Cerebellar nuclear complex (tissue), 1 donor: Measurements from ENCODE around the gene GAL3ST1.
"Not testable (repeated sequence)": the region's sequence is repeated elsewhere in the genome, so short reads cannot be mapped to it uniquely, and the experiment has no call there.

ENCODE experiments used
- DNase-seq, 2 experiments: peaks; one replicate each; lab custom pipeline; 2025; lab: John Stamatoyannopoulos, UW

Gene GAL3ST1

DNA sequence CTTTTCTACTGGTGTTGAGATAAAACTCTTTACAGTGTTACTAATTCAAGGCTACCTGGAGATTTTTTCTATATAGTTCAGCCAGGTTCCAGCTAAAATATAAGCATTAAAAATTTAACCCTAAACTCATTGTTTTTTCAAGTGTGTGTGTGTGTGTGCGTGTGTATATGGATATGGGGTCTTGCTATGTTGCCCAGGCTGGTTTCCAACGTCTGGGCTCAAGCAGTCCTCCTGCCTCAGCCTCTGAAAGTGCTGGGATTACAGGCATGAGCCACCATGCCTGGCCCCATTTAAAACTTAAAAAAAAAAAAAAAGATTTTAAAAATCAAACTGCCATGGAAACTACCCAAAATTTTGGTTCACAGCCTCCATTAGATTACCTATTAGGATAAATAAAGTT, 21.7 kb upstream of the GAL3ST1 start:
- DNase-seq = no peak

DNA sequence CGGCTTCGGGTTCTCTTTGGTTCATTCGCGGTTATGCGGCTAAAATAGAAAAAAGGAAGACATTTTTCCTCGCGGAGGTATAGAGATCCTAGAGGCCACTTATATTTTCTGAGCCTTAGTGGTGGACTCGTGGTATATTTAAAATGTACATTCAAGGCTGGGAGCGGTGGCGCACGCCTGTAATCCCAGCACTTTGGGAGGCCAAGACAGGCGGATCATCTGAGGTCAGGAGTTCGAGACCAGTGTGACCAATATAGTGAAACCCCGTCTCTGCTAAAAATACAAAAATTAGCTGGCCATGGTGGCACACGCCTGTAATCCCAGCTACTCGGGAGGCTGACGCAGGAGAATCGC, 17.9 kb upstream of the GAL3ST1 start:
- not testable (repeated sequence) for DNase-seq

DNA sequence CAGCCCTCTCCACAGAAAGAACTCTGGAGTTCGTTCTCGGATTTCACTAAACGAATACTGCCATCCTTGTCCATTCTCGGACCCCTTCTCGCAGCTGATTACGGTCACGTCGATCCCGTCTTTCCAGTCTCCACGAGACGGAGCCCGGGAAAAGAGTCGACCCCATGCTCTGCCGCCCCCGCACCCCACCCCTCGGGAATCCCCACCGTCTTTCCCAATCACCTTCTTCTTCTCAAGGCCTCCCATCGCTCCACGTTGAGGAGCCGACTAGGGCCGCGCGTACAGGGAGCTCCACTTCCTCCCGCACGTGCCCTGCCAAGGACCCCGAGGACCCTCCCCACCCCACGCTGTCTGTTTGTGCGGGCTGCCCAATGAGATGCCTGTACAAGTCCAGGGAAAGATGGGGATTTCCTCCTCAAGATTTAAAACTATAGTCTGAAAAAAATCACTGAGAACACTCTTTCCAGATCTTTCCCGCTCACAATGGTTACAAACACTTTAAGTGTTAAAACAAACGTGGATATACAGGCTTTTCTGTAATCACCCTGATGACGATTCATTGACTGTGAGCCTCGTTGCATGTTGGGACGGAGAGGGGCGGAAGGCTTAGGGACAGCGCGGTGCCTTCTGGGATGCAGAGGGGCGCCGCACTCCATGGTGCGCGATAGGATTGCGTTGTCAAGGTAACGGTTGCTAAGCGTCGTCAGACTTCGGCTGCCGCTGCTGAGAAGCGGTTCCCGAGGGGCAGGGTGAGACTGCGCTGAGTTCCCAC, 17.3 kb upstream of the GAL3ST1 start, which contains the start of gene PES1:
TSS of gene PES1 (minus strand) at position 323 of the 772 bp plus-strand sequence. CDS start at position 246, 77 bp downstream.
- peak; percentile 56 to 92 for DNase-seq

DNA sequence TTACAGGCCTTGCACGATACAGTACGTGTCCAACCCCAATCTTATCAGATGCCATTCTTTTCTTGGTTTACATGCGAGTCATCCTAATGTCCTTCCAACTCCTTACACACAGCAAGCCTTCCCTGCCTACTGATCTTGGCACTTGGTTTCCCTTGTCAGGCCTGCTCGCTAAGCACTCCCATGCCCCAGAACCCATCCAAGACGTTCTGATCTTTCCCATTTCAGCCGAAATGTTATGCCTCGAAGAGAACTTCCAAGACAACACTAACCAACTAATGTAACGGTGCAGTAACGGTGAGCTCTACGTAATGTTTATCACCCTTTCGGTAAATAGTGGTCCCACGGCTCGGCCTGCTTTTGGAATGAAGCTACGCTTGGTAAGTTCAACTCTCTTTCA, 16.7 kb upstream of the GAL3ST1 start:
- no peak for DNase-seq

DNA sequence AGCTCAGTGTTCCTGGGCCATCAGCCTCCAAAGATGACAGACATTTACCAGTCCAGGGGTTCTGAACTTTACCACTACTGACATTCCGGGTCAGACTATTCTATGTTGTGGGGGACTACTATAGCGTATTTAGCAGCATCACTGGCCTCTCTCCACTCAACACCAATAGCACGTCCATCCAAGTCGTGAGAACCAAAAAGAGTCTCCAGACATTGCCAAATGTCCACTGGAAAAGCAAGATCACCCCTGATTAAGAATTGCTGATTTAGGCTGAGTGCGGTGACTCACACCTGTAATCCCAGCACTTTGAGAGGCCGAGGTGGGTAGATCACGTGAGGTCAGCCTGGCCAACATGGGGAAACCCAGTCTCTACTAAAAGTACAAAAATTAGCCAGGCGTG, 11.9 kb upstream of the GAL3ST1 start:
- DNase-seq = no peak

DNA sequence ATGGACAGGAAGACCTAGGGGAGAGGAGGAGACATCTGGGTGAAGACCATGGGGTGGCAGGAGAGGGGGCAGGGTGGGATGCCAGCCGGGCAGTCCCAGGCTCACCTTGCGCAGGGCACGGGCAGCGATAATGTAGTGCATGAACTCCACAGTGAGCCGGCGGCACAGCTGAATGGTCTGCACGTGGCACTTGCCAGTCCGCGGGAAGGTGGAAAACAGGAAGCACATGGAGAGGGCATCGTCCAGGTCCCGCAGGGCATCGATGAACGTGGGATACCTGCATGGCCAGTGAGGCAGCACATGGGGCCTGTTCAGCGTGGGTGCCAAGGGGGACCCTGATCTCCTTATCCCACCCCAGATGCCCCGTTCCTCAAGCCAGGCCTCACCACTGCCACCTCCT, 10.0 kb upstream of the GAL3ST1 start:
- DNase-seq = no peak

DNA sequence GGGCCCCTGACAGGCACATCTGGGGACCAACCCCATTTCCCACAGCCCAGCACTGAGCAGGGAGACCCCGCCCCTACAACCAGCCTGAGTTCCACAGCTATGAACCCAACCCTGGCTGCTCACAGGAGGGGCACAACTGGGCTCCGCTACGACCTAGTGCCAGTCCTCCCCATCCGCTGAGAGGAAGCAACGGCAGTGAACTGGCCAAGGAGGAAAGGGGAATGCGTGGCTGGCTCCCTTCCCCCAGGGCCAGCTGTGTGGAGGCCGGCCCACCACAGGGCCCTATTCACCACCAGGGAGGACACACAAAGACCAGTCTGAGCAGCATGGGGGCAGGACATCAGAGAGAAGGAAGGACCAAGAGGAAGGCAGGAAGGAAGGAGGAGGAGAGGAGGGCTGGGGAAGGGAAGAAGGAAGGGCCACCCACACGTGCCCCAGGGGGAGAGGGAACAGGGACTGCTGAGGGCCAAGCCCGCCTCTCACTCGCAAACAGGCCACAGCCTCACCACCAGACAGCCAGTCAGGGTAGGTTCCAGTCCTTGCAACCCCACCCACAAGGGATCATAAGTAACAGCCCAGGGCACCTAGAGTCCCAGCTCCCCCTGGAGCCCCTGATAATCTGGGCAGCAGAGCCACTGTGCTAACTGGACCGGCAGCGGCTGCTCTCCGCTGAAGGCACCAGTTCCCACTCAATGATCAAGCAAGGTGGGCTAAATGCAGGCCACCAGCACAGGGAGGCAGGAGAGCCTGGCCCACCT, 8.5 kb upstream of the GAL3ST1 start:
- no peak for DNase-seq

DNA sequence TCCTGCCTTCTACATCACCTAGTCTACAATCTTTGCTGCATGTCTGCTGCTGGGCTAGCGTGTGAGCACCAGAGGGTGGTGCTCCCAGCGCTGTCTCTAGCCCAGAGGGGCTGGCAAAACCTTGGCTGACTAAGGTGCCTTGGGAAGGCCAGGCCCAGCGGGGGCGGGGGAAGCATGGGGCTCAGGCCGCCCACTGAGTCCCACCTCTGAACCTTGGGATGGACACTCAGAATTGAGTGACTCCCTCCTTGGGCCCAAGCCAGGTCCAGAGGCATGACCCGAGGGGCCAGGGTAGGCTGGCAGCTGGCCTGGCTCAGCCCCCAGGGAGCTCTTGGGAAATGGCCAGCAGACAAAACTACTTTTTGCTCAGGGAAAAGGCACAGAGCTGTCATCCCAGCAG, 7.6 kb upstream of the GAL3ST1 start:
- DNase-seq = no peak

DNA sequence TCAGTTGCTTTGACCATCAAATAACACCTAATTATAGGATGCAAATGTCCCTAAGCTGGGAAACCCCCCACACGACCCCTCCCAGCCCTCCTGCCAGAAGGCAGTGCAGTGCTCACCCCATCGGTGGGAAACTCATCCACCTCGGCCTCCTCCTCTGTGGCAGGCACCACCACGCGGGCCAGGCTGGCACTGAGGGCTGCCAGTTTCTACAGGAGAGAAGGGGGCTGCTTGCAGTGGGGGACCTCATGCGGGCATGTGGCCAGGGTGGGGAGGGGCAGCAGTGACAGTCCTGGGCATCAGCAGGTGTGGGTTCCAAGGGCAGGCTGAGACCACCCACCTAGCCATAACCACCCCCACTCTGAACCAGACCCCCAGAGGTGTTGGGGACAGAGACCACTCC, 6.4 kb upstream of the GAL3ST1 start:
- no peak for DNase-seq

DNA sequence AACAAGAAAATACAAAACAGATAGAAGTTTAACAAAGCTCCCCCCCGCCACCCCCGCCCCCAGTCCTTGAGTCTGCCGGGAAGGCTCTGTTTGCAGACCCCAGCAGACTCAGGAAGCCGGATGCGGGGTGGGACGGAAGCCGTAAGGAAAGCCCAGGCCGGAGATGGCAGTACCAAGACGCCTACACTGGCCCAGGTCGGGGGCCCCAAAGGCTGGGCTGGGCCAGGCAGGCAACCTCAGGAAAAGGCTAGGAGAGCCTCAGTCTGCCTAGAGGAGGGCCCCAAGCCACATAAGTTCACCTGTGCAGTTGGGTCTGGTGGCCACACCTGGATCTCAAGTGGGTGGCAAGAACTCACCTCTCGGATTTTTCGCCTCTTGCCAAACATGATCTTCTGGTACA, 4.0 kb upstream of the GAL3ST1 start:
- no peak for DNase-seq

DNA sequence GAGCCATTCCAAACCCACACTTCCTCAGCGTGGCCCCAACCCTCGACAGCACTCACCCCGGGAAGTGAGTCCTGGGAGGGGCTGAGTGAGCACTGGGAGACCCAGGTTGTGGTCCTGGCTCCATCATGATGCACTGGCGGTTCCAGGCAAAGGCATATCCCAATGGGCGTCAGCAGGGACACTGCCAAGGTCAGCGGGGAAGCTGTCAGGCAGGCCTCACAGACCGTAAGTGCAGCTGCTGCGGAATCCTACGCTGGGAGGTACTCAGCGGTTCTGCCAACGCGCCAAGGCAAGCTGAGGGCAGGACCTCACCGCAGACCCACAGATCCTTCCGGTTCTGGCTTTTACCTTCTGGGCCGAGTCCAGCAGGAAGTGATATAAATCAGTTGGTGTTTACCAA, 1.4 kb upstream of the GAL3ST1 start:
- no peak for DNase-seq

DNA sequence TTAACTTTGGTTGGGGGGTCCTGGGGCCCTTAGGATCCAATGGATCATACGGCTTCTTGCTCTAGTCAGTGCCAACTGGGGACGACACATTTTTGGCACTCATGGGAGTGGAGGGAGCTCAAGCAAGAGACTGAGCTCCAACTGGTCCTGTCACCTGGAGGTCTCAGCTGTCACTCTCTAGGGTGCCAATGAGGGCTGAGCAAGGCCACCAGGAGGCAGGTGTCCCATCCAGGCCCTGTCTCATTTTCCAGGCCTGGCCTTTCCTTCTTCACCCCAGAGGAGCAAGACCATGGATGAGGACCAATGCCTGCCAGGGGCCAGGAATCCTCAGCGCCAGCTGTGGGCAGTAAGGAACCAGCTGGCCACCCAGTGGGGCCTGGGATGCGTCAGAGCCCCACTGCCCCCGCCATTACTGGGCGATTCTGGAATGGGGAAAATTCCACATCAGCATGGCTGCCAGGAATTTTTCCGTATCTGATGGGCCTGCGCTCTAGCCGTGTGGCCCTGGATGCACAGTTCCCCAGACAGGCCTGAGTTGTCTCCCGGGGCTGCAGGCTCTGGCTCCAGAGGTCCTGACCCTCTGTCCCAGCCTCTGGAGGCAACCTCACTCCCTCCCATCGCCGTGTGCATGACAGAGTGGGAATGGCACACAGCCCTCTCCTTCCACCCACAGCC, 669 bp upstream of the GAL3ST1 start:
- DNase-seq = no peak

DNA sequence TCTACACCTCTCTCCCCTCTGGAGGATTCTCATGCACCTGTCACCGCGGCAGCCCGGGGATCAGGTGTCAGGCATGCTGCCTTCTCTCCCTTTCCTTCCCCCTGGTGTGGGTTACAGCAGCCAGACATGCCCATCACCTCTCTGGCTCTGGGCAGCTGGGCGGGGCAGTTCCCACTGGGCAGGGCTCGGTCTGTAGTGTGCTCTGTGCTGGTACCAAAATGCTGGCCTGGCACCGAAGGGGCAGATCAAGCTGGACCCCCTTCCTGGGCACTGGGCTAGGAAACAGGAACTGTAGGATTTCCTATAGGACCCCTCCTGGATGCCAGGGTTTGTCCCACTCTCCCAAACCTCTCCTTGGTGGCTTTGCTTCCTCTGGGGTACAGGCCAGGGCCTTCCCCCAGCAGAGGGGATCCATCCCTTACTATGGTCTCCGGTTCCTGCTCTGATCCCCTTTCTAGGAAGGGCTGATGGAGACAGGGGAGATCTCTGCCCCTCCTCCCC, 821 bp downstream of the GAL3ST1 start:
- DNase-seq = no peak

DNA sequence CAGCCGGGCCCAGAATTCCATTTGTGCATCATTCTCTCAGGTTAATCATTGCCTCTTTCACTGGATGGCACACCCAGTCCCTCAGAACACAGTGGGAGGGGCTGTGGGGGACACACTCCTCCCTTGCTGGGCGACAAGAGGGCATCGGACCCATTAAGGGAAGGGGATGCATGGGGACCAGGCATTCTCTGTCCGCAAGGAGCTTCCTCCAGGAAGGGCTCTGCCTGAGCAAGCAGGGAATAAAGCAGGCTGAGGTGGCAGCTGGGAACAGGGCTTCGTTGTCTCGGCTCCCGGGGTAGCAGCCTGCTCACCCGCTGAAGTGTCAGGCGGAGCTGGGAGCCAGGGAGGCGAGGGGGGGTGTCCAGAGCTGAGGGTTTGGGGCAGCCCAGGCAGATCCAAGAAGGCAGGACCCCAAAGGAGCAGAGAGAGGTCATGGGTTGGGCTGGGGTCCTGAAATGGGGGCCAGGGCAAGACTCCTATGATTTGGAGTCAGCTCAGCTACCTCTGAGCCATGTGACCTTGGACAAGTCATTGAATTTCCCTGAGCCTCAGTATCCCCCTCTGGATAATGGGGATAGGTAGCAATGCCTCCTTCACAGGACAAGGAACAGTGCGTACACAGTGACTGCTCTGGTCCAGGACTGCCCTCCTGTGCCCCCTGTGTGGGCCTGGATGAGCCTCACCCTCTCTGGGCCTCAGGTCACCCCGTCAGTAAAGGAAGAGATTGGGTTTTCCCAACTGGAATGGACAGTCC, 1.4 kb downstream of the GAL3ST1 start:
- DNase-seq = no peak

DNA sequence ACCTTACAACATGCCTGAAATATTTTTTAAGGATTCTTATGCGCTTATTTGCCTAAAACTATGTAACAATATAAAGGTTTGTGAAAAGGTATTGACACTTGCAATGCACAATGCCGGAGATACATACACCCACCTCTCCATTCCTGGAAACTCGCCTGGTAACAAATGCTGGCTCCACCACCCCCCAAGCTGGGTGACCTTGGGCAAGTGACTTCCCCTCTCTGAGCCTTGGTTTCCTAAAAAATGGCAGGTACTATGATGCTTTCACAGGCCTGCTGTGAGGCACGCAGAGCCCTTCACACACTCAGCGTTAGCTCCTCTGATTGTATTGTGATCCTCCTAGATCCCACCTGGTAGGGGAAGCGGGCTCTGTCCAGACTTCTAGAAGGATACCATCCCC, 2.3 kb downstream of the GAL3ST1 start:
- DNase-seq = no peak

DNA sequence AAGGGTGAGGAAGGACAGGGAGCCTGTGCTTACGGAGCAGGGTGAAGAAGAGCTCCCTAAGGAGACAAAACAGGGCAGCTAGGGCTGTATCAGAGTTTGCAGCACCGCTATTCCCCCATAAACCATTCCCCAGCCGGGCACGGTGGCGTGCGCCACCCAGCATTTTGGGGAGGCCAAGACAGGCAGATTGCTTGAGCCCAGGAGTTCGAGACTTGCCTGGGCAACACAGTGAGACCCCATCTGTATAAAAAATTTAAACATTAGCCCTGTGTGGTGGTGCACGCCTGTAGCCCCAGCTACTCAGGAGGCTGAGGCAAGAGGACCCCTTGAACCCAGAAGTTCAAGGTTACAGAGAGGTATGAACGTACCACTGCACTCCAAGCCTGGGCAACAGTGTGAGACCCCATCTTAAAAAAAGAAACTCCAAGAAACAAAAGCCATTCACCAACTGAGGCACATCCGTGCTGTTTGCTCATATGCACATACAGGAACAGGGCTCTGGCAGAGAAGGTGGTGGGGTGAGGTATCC, 4.7 kb downstream of the GAL3ST1 start:
- no peak for DNase-seq

DNA sequence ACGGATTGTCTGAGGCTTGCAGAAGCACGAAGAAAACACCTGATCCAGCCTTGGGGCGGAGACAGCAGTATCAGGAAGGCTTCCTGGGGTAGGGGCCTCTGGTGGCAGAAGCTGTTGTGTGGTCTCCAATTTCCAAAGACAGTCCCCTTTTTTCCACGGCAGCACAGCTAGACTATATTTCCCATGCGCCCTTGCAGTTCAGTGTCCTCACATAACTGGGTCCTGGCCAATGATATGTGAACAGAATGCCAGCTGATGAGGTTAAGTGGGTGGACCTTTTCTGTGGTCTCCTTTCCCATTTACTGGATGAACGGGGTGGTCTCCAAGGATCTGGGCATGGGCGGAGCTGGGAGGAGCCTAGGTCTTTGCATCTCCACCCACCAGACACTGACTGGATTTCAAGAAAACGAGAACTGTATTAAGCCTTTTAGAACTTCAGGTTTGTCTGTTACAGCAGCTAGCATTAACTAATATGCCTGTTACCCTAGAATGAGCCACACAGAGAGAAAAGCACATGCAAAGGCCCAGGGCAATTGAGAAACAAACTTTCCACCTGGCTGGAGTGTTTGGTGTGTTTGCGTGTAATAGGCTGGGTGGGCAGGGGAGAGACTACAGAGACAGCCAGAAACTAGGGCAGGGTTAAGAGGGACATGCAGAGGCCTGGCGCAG, 6.2 kb downstream of the GAL3ST1 start:
- no peak for DNase-seq

DNA sequence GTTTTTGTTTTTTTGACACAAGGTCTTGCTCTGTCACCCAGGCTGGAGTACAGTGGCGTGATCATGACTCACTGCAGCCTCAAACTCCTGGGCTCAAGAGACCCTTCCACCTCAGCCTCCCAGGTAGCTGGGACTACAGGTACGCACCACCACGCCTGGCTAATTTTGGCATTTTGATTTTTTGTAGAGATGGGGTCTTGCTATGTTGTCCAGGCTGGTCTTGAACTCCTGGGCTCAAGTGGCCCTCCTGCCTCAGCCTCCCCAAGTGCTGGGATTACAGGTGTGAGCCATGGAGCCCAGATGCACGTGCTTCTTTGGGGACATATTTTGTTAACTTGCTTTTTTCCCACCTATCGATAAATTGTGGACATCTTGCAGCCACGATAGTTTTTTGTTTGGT, 7.2 kb downstream of the GAL3ST1 start:
- DNase-seq = not testable (repeated sequence)

DNA sequence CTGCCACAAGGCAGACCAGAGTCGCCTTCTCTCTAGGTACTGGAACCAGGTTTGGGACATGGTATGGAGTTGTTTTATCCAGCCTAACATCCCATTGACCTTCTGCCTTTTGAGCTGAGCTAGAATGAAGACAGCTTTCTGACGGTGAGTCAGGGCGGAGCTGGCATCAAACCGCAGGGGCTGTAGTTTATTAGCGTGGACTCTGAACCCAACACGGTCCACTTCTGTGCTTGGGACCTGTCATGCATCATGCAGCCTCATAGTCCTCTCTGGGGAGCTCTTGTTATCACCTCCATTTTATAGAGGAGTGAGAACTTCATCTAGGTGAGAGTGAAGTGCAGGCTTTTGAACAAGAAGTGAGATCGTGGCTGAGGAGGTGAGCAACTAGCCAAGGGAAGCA, 8.3 kb downstream of the GAL3ST1 start:
- DNase-seq = no peak

DNA sequence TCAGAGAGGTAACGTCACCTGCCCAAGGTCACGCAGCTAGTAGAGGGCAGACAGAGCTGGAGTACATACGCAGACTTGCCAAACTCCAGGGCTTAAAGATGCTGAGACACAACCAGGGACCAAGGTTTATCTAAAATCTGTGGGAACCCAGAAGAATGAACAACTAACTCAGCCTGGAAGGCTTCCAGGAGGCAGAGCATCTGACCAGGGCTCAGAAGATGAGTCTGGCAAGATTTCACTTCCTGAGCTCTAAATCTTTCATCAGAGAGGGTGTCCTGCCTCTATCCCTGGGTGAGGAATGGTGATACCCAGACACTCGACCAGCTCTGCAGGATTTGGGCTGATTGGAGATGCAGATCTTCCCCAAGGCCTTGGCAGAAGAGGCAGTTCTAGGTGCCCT, 9.1 kb downstream of the GAL3ST1 start:
- no peak for DNase-seq

DNA sequence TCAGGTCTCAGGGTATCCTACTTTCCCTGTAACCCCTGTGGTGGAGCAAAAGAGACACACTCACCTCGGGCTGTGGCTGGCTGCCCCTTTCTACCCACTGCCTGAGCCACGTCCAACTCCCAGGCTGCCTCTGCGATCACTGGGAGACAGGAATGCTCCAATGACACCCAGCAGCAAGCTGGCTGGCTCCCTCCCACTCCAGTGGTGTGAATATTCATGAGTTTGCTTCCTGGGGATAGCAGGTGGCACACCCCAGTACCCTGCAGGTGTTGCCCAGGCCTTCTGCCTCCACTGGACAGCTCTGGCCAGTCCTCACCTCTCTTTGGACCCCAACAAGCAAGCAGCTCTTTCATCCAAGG, 9.7 kb downstream of the GAL3ST1 start:
- DNase-seq = no peak
